OCI-LY7 (cell line): Measurements from ENCODE around the gene ST8SIA4. TPM values are rescaled to one million over a fixed set of nuclear protein-coding genes. Genes with fewer than 3 reads are reported as not detected.

ENCODE experiments used
- BruUV-seq: library from RNA; stranded (reverse); fragments of 400-500 nt; replicated peaks from 2 replicates; lab custom pipeline; 2021; lab: Mats Ljungman, UMichigan
- CTCF ChIA-PET: fragments of 300-600 bp; sonication (Branson Sonifier 250); formaldehyde crosslinking; loops from one replicate; lab custom pipeline; 2022; ENCODE audit warnings: antibody characterized with exemption; ENCODE audit not compliant: unreplicated experiment; lab: Charles Lee
- POLR2A ChIA-PET: fragments of 300-600 bp; sonication (Branson Sonifier 250); formaldehyde crosslinking; loops from one replicate; lab custom pipeline; 2022; ENCODE audit warnings: antibody characterized with exemption; lab: Charles Lee
- DNase-seq: peaks from one replicate; pipeline ENCODE4 v3.0.0-alpha.2; 2015; ENCODE audit warnings: low spot score
- H2AFZ ChIP-seq: fragments of 200-600 bp; sonication (generic), shearing (Covaris generic); 2 replicates; pipeline ENCODE4 v1.6.1; 2014; ENCODE audit warnings: mild to moderate bottlenecking, antibody characterized with exemption, low read length, moderate library complexity
- H3K27ac ChIP-seq: fragments of 200-600 bp; sonication (generic); 2 replicates; pipeline ENCODE4 v1.5.1; 2014; ENCODE audit warnings: mixed run types, low read depth, mild to moderate bottlenecking, moderate library complexity, low read length, inconsistent platforms; ENCODE audit not compliant: poor library complexity, severe bottlenecking
- H3K36me3 ChIP-seq: fragments of 200-600 bp; sonication (generic); 2 replicates; pipeline ENCODE4 v1.6.1; 2014; ENCODE audit warnings: mild to moderate bottlenecking, antibody characterized with exemption, low read length, moderate library complexity, mixed read lengths; ENCODE audit not compliant: insufficient read depth
- H3K4me1 ChIP-seq: fragments of 200-600 bp; sonication (generic); 2 replicates; pipeline ENCODE4 v1.5.1; 2014; ENCODE audit warnings: mild to moderate bottlenecking, low read length; ENCODE audit not compliant: insufficient read depth, poor library complexity, severe bottlenecking
- H3K4me2 ChIP-seq: fragments of 200-600 bp; sonication (generic); 2 replicates; pipeline ENCODE4 v1.6.1; 2014; ENCODE audit warnings: mild to moderate bottlenecking, low read length
- H3K4me3 ChIP-seq: fragments of 200-600 bp; sonication (generic); 2 replicates; pipeline ENCODE4 v1.5.1; 2014; ENCODE audit warnings: mild to moderate bottlenecking, low read depth, low read length; ENCODE audit not compliant: poor library complexity, severe bottlenecking
- H3K79me2 ChIP-seq: fragments of 200-600 bp; sonication (generic); 2 replicates; pipeline ENCODE4 v1.6.1; 2016; ENCODE audit warnings: low read depth, mild to moderate bottlenecking, low read length, moderate library complexity, mixed read lengths; ENCODE audit not compliant: insufficient read depth
- H3K9me2 ChIP-seq: fragments of 200-600 bp; sonication (generic); 2 replicates; pipeline ENCODE4 v1.6.1; 2016; ENCODE audit warnings: mild to moderate bottlenecking, low read length, mixed read lengths; ENCODE audit not compliant: insufficient read depth
- H3K9me3 ChIP-seq: fragments of 200-600 bp; sonication (generic); 2 replicates; pipeline ENCODE4 v1.6.1; 2014; ENCODE audit warnings: mild to moderate bottlenecking, mixed run types, low read length, mixed read lengths
- H4K20me1 ChIP-seq: fragments of 200-600 bp; sonication (generic); 2 replicates; pipeline ENCODE4 v1.6.1; 2014; ENCODE audit warnings: mild to moderate bottlenecking, antibody characterized with exemption, low read length, moderate library complexity, mixed read lengths; ENCODE audit not compliant: insufficient read depth
- CTCF ChIP-seq: fragments of 200-600 bp; sonication (generic); conservative IDR thresholded peaks from 2 replicates; pipeline ENCODE4 v1.5.1; 2014; ENCODE audit warnings: mild to moderate bottlenecking, antibody characterized with exemption, low read length, moderate library complexity, mixed read lengths
- EZH2phosphoT487 ChIP-seq: fragments of 200-600 bp; sonication (generic); IDR thresholded peaks from 2 replicates; pipeline ENCODE4 v1.6.1; 2018; ENCODE audit warnings: low read depth, borderline replicate concordance, mild to moderate bottlenecking, mixed run types, antibody characterized with exemption, low read length, moderate library complexity, mixed read lengths
- intact Hi-C: fragments of 100-400 bp; cut with micrococcal nuclease; formaldehyde crosslinking; loops from one replicate; pipeline ENCODE4 v1.10.0; 2022; ENCODE audit not compliant: unreplicated experiment
- total RNA-seq, 2 experiments: library from RNA; depleted of rRNA in 1 of 2; stranded (reverse); fragments of >200 nt in 1 of 2; shearing (Covaris generic) in 1 of 2; gene quantifications; 2 replicates each; pipeline ENCODE4 v1.2.3, GENCODE V29; 2014 to 2022

Gene ST8SIA4
- total RNA-seq, 2 experiments from 2014 or later, result 10.2 to 40.3 TPM

- BruUV-seq, result TSS peak; percentile 37
- peaks cover 81% of the 10 kb centered on the region for H3K4me1 ChIP-seq
These were observed 47.1 kb downstream of the ST8SIA4 start for GRCh38 chr5:100855937-100856430.

GRCh38 chr5:100855295-100855694, 47.8 kb downstream of the ST8SIA4 start:
- Histone ChIP-seq H3K9me2 (no peaks in the 10 kb centered on the region), H4K20me1 (no peaks in the 10 kb centered on the region), H3K36me3 (peaks cover 7% of the 10 kb centered on the region), H3K4me2 (peak overlapping the region; percentile 97), H2AFZ (peak overlapping the region; percentile 63; the same call in 1 of the 2 replicates), H3K79me2 (peaks cover 31% of the 10 kb centered on the region; the same call in 1 of the 2 replicates), H3K9me3 (no peaks in the 10 kb centered on the region), H3K4me3 (peak overlapping the region; percentile 66), H3K27ac (peak overlapping the region; percentile 98), H3K4me1 (peaks cover 87% of the 10 kb centered on the region)
- intact Hi-C loops, result no loop called here
- no TSS peak for BruUV-seq
- TF ChIP-seq EZH2phosphoT487 (no peak), CTCF (no peak)
- CTCF ChIA-PET, result interaction anchor here (0.9 to 1.0 kb wide), 2 partner anchors 47 to 67 kb away, joined by 3 read pairs; no protein-coding TSS in a partner anchor
- DNase-seq, result peak; percentile 38
- POLR2A ChIA-PET, result interaction anchor here (0.5 to 7.3 kb wide), 13 partner anchors 10 to 103 kb away, joined by 3 to 140 read pairs (median 4); partner anchors contain the start of gene ST8SIA4

More at GRCh38 chr5:100855937-100856430, 47.1 kb downstream of the ST8SIA4 start:
- Histone ChIP-seq H4K20me1 (no peaks in the 10 kb centered on the region), H3K9me2 (no peaks in the 10 kb centered on the region), H2AFZ (peak overlapping the region; percentile 63), H3K36me3 (peaks cover 7% of the 10 kb centered on the region), H3K9me3 (no peaks in the 10 kb centered on the region), H3K27ac (peak overlapping the region; percentile 98), H3K4me3 (peak overlapping the region; percentile 66), H3K79me2 (peaks cover 26% of the 10 kb centered on the region; the same call in 1 of the 2 replicates), H3K4me2 (peak overlapping the region; percentile 97)
- POLR2A ChIA-PET, result interaction anchor here (0.7 to 7.3 kb wide), 16 partner anchors 9 to 222 kb away, joined by 3 to 140 read pairs (median 6); partner anchors contain the start of gene ST8SIA4
- CTCF ChIA-PET, result interaction anchor here (1.5 kb wide), 1 partner anchor 32 kb away, joined by 3 read pairs; no protein-coding TSS in a partner anchor
- intact Hi-C loops, result no loop called here
- DNase-seq, result peak; percentile 45
- TF ChIP-seq CTCF, result no peak
- TF ChIP-seq EZH2phosphoT487, result no peak
